HG03521 (cell line): Measurements from ENCODE around the gene DNAH3.
"Not testable (repeated sequence)": the region's sequence is repeated elsewhere in the genome, so short reads cannot be mapped to it uniquely, and the experiment has no call there.

Experiments used
- ATAC-seq: cut with Tn5 transposase; IDR thresholded peaks from one replicate; pipeline ENCODE4 v1.9.1; 2021; ENCODE audit warnings: mild to moderate bottlenecking, moderate library complexity; ENCODE audit not compliant: unreplicated experiment

The DNAH3 gene

GRCh38 chr16:21076186-21076883, 74.3 kb downstream of the DNAH3 start:
- ATAC-seq, result no peak

GRCh38 chr16:21075252-21075651, 75.4 kb downstream of the DNAH3 start:
- ATAC-seq, result no peak

- ATAC-seq, result no peak
Measured at GRCh38 chr16:21072976-21073375, 77.7 kb downstream of the DNAH3 start.

- no peak for ATAC-seq
Measured at GRCh38 chr16:21071741-21072140, 78.9 kb downstream of the DNAH3 start.

GRCh38 chr16:21070564-21070963, 80.1 kb downstream of the DNAH3 start:
- ATAC-seq, result no peak

GRCh38 chr16:21069986-21070385, 80.7 kb downstream of the DNAH3 start:
- ATAC-seq, result no peak

- no peak for ATAC-seq
Measured at GRCh38 chr16:21064203-21064602, 86.4 kb downstream of the DNAH3 start.

- ATAC-seq, result not testable (repeated sequence)
Measured at GRCh38 chr16:21063314-21063713, 87.3 kb downstream of the DNAH3 start.

GRCh38 chr16:21060027-21060510, 90.6 kb downstream of the DNAH3 start:
- no peak for ATAC-seq

GRCh38 chr16:21057875-21058274, 92.8 kb downstream of the DNAH3 start:
- ATAC-seq, result no peak

GRCh38 chr16:21056396-21056795, 94.2 kb downstream of the DNAH3 start:
- ATAC-seq, result no peak

- ATAC-seq, result not testable (repeated sequence)
Measured at GRCh38 chr16:21055738-21056137, 94.9 kb downstream of the DNAH3 start.

GRCh38 chr16:21053590-21053989, 97.1 kb downstream of the DNAH3 start:
- no peak for ATAC-seq

- ATAC-seq, result not testable (repeated sequence)
Measured at GRCh38 chr16:21048091-21048912, 102.3 kb downstream of the DNAH3 start.

- ATAC-seq, result no peak
Measured at GRCh38 chr16:21038197-21038596, 112.4 kb downstream of the DNAH3 start.

- ATAC-seq, result no peak
Measured at GRCh38 chr16:21037736-21038135, 112.9 kb downstream of the DNAH3 start.

- ATAC-seq, result no peak
Measured at GRCh38 chr16:21037168-21037567, 113.5 kb downstream of the DNAH3 start.

GRCh38 chr16:21036471-21036870, 114.2 kb downstream of the DNAH3 start:
- no peak for ATAC-seq

- no peak for ATAC-seq
Measured at GRCh38 chr16:21033704-21034103, 116.9 kb downstream of the DNAH3 start.

- ATAC-seq, result no peak
Measured at GRCh38 chr16:21033264-21033663, 117.4 kb downstream of the DNAH3 start.

GRCh38 chr16:21028728-21029127, 121.9 kb downstream of the DNAH3 start:
- no peak for ATAC-seq

- no peak for ATAC-seq
Measured at GRCh38 chr16:21026846-21027245, 123.8 kb downstream of the DNAH3 start.
